PFSK-1 (cell line): Measurements from ENCODE around the gene ATG16L2.

Experiments used
- SIN3A ChIP-seq: IDR thresholded peaks from 2 replicates; pipeline ENCODE4 v1.6.1; 2012; ENCODE audit warnings: mild to moderate bottlenecking, low read length, moderate library complexity, borderline replicate concordance; ENCODE audit not compliant: insufficient read depth

Gene ATG16L2

DNA sequence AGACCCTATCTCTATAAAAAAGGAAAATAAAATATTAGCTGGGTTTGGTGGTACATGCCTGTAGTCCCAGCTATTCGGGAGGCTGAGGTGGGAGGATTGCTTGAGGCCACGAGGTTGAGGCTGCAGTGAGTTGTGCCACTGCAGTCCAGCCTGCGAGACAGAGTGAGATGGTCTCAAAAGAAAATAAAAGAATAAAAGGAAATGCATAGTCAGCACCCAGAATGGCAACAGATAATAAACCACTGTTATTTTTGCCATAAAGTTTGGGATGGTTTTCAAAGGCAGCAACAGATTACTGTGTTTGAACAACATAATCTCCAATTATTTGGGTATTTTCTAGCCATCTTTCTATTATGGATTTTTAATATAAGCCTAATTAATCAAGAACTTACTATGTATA lies 61.9 kb downstream of the ATG16L2 start:
- TF ChIP-seq SIN3A = no peak
